ENCODE data around the gene APBB1IP.
"Not testable (repeated sequence)": the region's sequence is repeated elsewhere in the genome, so short reads cannot be mapped to it uniquely, and the experiment has no call there.

The APBB1IP gene

GRCh38 chr10:26478061-26478460 lies 39.9 kb downstream of the APBB1IP start:
- DNase-seq, result no peak

- no peak for DNase-seq
Observed at GRCh38 chr10:26479766-26480492, 41.8 kb downstream of the APBB1IP start.

GRCh38 chr10:26481315-26481692 lies 43.2 kb downstream of the APBB1IP start:
- no peak for DNase-seq

- no peak for DNase-seq
Observed at GRCh38 chr10:26481914-26482550, 43.9 kb downstream of the APBB1IP start.

GRCh38 chr10:26483554-26483953 lies 45.4 kb downstream of the APBB1IP start:
- DNase-seq, result no peak

- no peak for DNase-seq
Observed at GRCh38 chr10:26485150-26485941, 47.2 kb downstream of the APBB1IP start.

- no peak for DNase-seq
Observed at GRCh38 chr10:26486304-26486703, 48.2 kb downstream of the APBB1IP start.

GRCh38 chr10:26486990-26487850 lies 49.1 kb downstream of the APBB1IP start:
- no peak for DNase-seq

- no peak for DNase-seq
Observed at GRCh38 chr10:26488344-26488743, 50.2 kb downstream of the APBB1IP start.

- no peak for DNase-seq
Observed at GRCh38 chr10:26489081-26489480, 50.9 kb downstream of the APBB1IP start.

- DNase-seq, result not testable (repeated sequence)
Observed at GRCh38 chr10:26490367-26490766, 52.2 kb downstream of the APBB1IP start.

- no peak for DNase-seq
Observed at GRCh38 chr10:26491276-26491675, 53.1 kb downstream of the APBB1IP start.

- no peak for DNase-seq
Observed at GRCh38 chr10:26491934-26492333, 53.8 kb downstream of the APBB1IP start.

- not testable (repeated sequence) for DNase-seq
Observed at GRCh38 chr10:26492725-26493124, 54.6 kb downstream of the APBB1IP start.

GRCh38 chr10:26494018-26494417 lies 55.9 kb downstream of the APBB1IP start:
- DNase-seq, result no peak

- no peak for DNase-seq
Observed at GRCh38 chr10:26499426-26499825, 61.3 kb downstream of the APBB1IP start.

GRCh38 chr10:26502986-26503385 lies 64.8 kb downstream of the APBB1IP start:
- no peak for DNase-seq

GRCh38 chr10:26503911-26504310 lies 65.8 kb downstream of the APBB1IP start:
- no peak for DNase-seq

GRCh38 chr10:26504429-26504828 lies 66.3 kb downstream of the APBB1IP start:
- DNase-seq, result not testable (repeated sequence)

- no peak for DNase-seq
Observed at GRCh38 chr10:26505491-26505890, 67.3 kb downstream of the APBB1IP start.

- DNase-seq, result no peak
Observed at GRCh38 chr10:26506736-26507135, 68.6 kb downstream of the APBB1IP start.

- DNase-seq, result no peak
Observed at GRCh38 chr10:26507441-26507840, 69.3 kb downstream of the APBB1IP start.

GRCh38 chr10:26508016-26508415 lies 69.9 kb downstream of the APBB1IP start:
- DNase-seq, result no peak

All from NCI-H510A (cell line).